HEK293T (cell line): Measurements from ENCODE around the gene MARCKS.
A peak's percentile ranks its signal among the peaks of the same experiment; 100 is the strongest.

Source experiments
- CTCF ChIA-PET: fragments of 350-600 bp; formaldehyde crosslinking; extraction: SDS; loops from one replicate; lab custom pipeline; 2021; ENCODE audit warnings: antibody characterized with exemption, inconsistent platforms; lab: Yijun Ruan, JAX
- POLR2A ChIA-PET: fragments of 350-600 bp; formaldehyde crosslinking; extraction: SDS; loops from one replicate; lab custom pipeline; 2020; ENCODE audit warnings: antibody characterized with exemption, inconsistent platforms; lab: Yijun Ruan, JAX
- DNase-seq: peaks from one replicate; pipeline ENCODE4 v3.0.0; 2012; ENCODE audit warnings: mixed read lengths; ENCODE audit errors: extremely low spot score
- ARNT ChIP-seq: fragments of 450-650 bp; IDR thresholded peaks from 2 replicates; pipeline ENCODE4 v1.6.1; 2017; ENCODE audit warnings: mild to moderate bottlenecking
- BHLHE40 ChIP-seq: fragments of 450-650 bp; IDR thresholded peaks from 2 replicates; pipeline ENCODE4 v1.6.1; 2016; ENCODE audit warnings: mild to moderate bottlenecking, moderate library complexity, borderline replicate concordance
- CTBP1 ChIP-seq: fragments of 450-650 bp; IDR thresholded peaks from 2 replicates; pipeline ENCODE4 v1.6.1; 2016; ENCODE audit warnings: borderline replicate concordance
- ELF4 ChIP-seq: fragments of 450-650 bp; IDR thresholded peaks from 2 replicates; pipeline ENCODE4 v1.6.1; 2017; ENCODE audit warnings: antibody characterized with exemption
- FOXA1 ChIP-seq: fragments of 450-650 bp; IDR thresholded peaks from 2 replicates; pipeline ENCODE4 v1.6.1; 2016; ENCODE audit warnings: mild to moderate bottlenecking
- FOXK2 ChIP-seq: fragments of 450-650 bp; IDR thresholded peaks from 2 replicates; pipeline ENCODE4 v1.6.1; 2016; ENCODE audit warnings: mild to moderate bottlenecking
- FOXM1 ChIP-seq: fragments of 450-650 bp; IDR thresholded peaks from 2 replicates; pipeline ENCODE4 v1.6.1; 2017; ENCODE audit warnings: mild to moderate bottlenecking, borderline replicate concordance
- HDGF ChIP-seq: fragments of 450-650 bp; IDR thresholded peaks from 2 replicates; pipeline ENCODE4 v1.6.1; 2017; ENCODE audit warnings: antibody characterized with exemption, borderline replicate concordance
- L3MBTL2 ChIP-seq: fragments of 450-650 bp; conservative IDR thresholded peaks from 2 replicates; pipeline ENCODE4 v1.6.1; 2016; ENCODE audit warnings: mild to moderate bottlenecking
- LEF1 ChIP-seq: fragments of 450-650 bp; IDR thresholded peaks from 2 replicates; pipeline ENCODE4 v1.6.1; 2017; ENCODE audit warnings: mild to moderate bottlenecking, borderline replicate concordance
- NFRKB ChIP-seq: fragments of 450-650 bp; IDR thresholded peaks from 2 replicates; pipeline ENCODE4 v1.6.1; 2016; ENCODE audit warnings: mild to moderate bottlenecking, moderate library complexity
- PKNOX1 ChIP-seq: fragments of 450-650 bp; IDR thresholded peaks from 2 replicates; pipeline ENCODE4 v1.6.1; 2016
- SP1 ChIP-seq: fragments of 450-650 bp; IDR thresholded peaks from 2 replicates; pipeline ENCODE4 v1.6.1; 2017
- SUZ12 ChIP-seq: fragments of 450-650 bp; IDR thresholded peaks from 2 replicates; pipeline ENCODE4 v1.6.1; 2016; ENCODE audit warnings: mild to moderate bottlenecking
- TARDBP ChIP-seq: fragments of 450-650 bp; IDR thresholded peaks from 2 replicates; pipeline ENCODE4 v1.6.1; 2016
- ZNF384 ChIP-seq: fragments of 450-650 bp; IDR thresholded peaks from 2 replicates; pipeline ENCODE4 v1.6.1; 2016

Gene MARCKS

GRCh38 chr6:113855500-113856374 lies 1.4 kb upstream of the MARCKS start:
- CTCF ChIA-PET, result interaction anchor here (1.1 to 1.4 kb wide), 2 partner anchors 23 to 366 kb away, joined by 3 read pairs; no protein-coding TSS in a partner anchor
- peak; percentile 20 for DNase-seq
- POLR2A ChIA-PET, result interaction anchor here (0.7 to 3.0 kb wide), 6 partner anchors 9 to 286 kb away, joined by 3 to 13 read pairs (median 4); no protein-coding TSS in a partner anchor
- TF ChIP-seq NFRKB (no peak), ZNF384 (no peak), FOXK2 (no peak), L3MBTL2 (peak; percentile 44)

GRCh38 chr6:113856375-113856624 lies 845 bp upstream of the MARCKS start:
- no peak for TF ChIP-seq SP1
- TF ChIP-seq LEF1, result no peak
- TF ChIP-seq ARNT, result no peak
- CTCF ChIA-PET, result interaction anchor here (1.4 kb wide), 1 partner anchor 367 kb away, joined by 3 read pairs; no protein-coding TSS in a partner anchor
- no peak for DNase-seq
- POLR2A ChIA-PET, result interaction anchor here (1.0 to 3.0 kb wide), 3 partner anchors 9 to 35 kb away, joined by 4 to 13 read pairs (median 5); no protein-coding TSS in a partner anchor

- ChIA-PET POLR2A (interaction anchor here (0.6 to 1.7 kb wide), 9 partner anchors 8 to 551 kb away, joined by 3 to 5 read pairs (median 3); no protein-coding TSS in a partner anchor), CTCF (interaction anchor here (0.5 to 2.2 kb wide), 24 partner anchors 10 to 654 kb away, joined by 3 to 8 read pairs (median 3); no protein-coding TSS in a partner anchor)
- TF ChIP-seq L3MBTL2 (peak; percentile 68), PKNOX1 (peak; percentile 72), SP1 (no peak)
- DNase-seq, result peak; percentile 25
Measured at GRCh38 chr6:113857556-113858479, 673 bp downstream of the MARCKS start.

- CTCF ChIA-PET, result interaction anchor here (0.5 to 2.2 kb wide), 28 partner anchors 9 to 655 kb away, joined by 3 to 8 read pairs (median 3); no protein-coding TSS in a partner anchor
- POLR2A ChIA-PET, result interaction anchor here (0.6 to 1.7 kb wide), 14 partner anchors 8 to 912 kb away, joined by 3 to 5 read pairs (median 3); no protein-coding TSS in a partner anchor
- DNase-seq, result peak; percentile 91
- TF ChIP-seq SUZ12 (no peak), L3MBTL2 (no peak), FOXA1 (no peak), ZNF384 (no peak), CTBP1 (0 out of 2 replicates have a peak, but pooled peaks have one; percentile 34), SP1 (no peak), ARNT (peak; percentile 67; the same call in 1 of the 2 replicates), TARDBP (no peak), BHLHE40 (no peak), PKNOX1 (no peak), HDGF (no peak), ELF4 (peak; percentile 20; the same call in 1 of the 2 replicates), NFRKB (no peak), LEF1 (0 out of 2 replicates have a peak, but pooled peaks have one; percentile 35), FOXM1 (peak; percentile 81), FOXK2 (no peak)
Measured at GRCh38 chr6:113858480-113859348, 1.6 kb downstream of the MARCKS start.

- TF ChIP-seq CTBP1 (no peak), TARDBP (no peak), L3MBTL2 (peak; percentile 93), LEF1 (peak; percentile 76; the same call in 1 of the 2 replicates)
- ChIA-PET CTCF (interaction anchor here (0.6 to 2.2 kb wide), 15 partner anchors 10 to 656 kb away, joined by 3 to 8 read pairs (median 3); no protein-coding TSS in a partner anchor), POLR2A (interaction anchor here (0.7 to 1.7 kb wide), 12 partner anchors 8 to 912 kb away, joined by 3 to 5 read pairs (median 3); no protein-coding TSS in a partner anchor)
- DNase-seq, result peak; percentile 36
Measured at GRCh38 chr6:113859349-113860180, 2.4 kb downstream of the MARCKS start.
